K562 (cell line): Measurements from ENCODE around the gene TRIM33. TPM values are rescaled to one million over a fixed set of nuclear protein-coding genes. Genes with fewer than 3 reads are reported as not detected.

Source experiments
- ARID2 ChIP-seq: fragments of 450-650 bp; IDR thresholded peaks from 2 replicates; pipeline ENCODE4 v1.6.1; 2017; ENCODE audit warnings: antibody characterized with exemption, mild to moderate bottlenecking
- CEBPG ChIP-seq, 3 experiments: fragments of 200-800 bp in 1 of 3; sonication (Bioruptor generic) in 1 of 3; sonication (generic) in 1 of 3; formaldehyde crosslinking in 1 of 3; IDR thresholded peaks in 2 of 3; conservative IDR thresholded peaks in 1 of 3; 2 replicates each; pipeline versions ENCODE4 v1.6.1 to v1.8.0; 2016 to 2022; ENCODE audit warnings: missing compliant biosample characterization in 2 of 3, missing genetic modification characterization in 2 of 3, mild to moderate bottlenecking in 1 of 3, missing genetic modification reagents in 1 of 3
- CHD4 ChIP-seq: fragments of 200-600 bp; sonication (generic); IDR thresholded peaks from 3 replicates; pipeline ENCODE4 v1.6.1; 2012; ENCODE audit warnings: low read depth, mild to moderate bottlenecking, mixed read lengths, low read length, inconsistent platforms; ENCODE audit not compliant: insufficient read depth, insufficient replicate concordance, poor library complexity, severe bottlenecking
- EP300 ChIP-seq: IDR thresholded peaks from 2 replicates; pipeline ENCODE4 v1.6.1; 2012; ENCODE audit warnings: low read length, improper control_type of control experiment
- GABPA ChIP-seq: fragments of 200-800 bp; sonication (Bioruptor generic); conservative IDR thresholded peaks from 2 replicates; pipeline ENCODE4 v1.6.1; 2016; ENCODE audit warnings: low read depth, missing genetic modification characterization, missing compliant biosample characterization
- HCFC1 ChIP-seq: IDR thresholded peaks from 2 replicates; pipeline ENCODE4 v1.6.1; 2012; ENCODE audit warnings: low read depth, low read length, improper control_type of control experiment
- HNRNPLL ChIP-seq: fragments of 200-400 bp; formaldehyde crosslinking; IDR thresholded peaks from 2 replicates; pipeline ENCODE4 v1.6.1; 2017; ENCODE audit warnings: low read length, low read depth, mild to moderate bottlenecking; ENCODE audit not compliant: poor library complexity, severe bottlenecking
- MAFK ChIP-seq: IDR thresholded peaks from 2 replicates; pipeline ENCODE4 v1.6.1; 2011; ENCODE audit warnings: low read length, improper control_type of control experiment
- MTA2 ChIP-seq: fragments of 450-650 bp; IDR thresholded peaks from 2 replicates; pipeline ENCODE4 v1.6.1; 2016; ENCODE audit warnings: low read depth
- POLR2B ChIP-seq: fragments of 450-650 bp; IDR thresholded peaks from 2 replicates; pipeline ENCODE4 v1.6.1; 2018; ENCODE audit warnings: low read depth; ENCODE audit not compliant: partially characterized antibody
- PRPF4 ChIP-seq: fragments of 200-400 bp; formaldehyde crosslinking; IDR thresholded peaks from one replicate; pipeline ENCODE4 v1.6.1; 2017; ENCODE audit warnings: low read length, low read depth, mild to moderate bottlenecking; ENCODE audit not compliant: insufficient read depth, poor library complexity, severe bottlenecking
- RAD51 ChIP-seq: fragments of 450-650 bp; IDR thresholded peaks from 2 replicates; pipeline ENCODE4 v1.7.1; 2016; ENCODE audit warnings: low read depth, mild to moderate bottlenecking, borderline replicate concordance
- RUNX1 ChIP-seq: sonication (generic); IDR thresholded peaks from 2 replicates; pipeline ENCODE4 v1.6.1; 2016; ENCODE audit warnings: antibody characterized with exemption, low read depth
- SMARCC2 ChIP-seq: fragments of 450-650 bp; IDR thresholded peaks from 2 replicates; pipeline ENCODE4 v1.6.1; 2017; ENCODE audit warnings: antibody characterized with exemption, moderate library complexity, mild to moderate bottlenecking, low read depth
- SMC3 ChIP-seq: conservative IDR thresholded peaks from 2 replicates; pipeline ENCODE4 v1.6.1; 2011; ENCODE audit warnings: low read depth, low read length, improper control_type of control experiment; ENCODE audit not compliant: insufficient read depth
- SNRNP70 ChIP-seq: fragments of 200-400 bp; formaldehyde crosslinking; optimal IDR thresholded peaks from 2 replicates; pipeline ENCODE3; 2017; ENCODE audit warnings: low read depth, low read length
- ZBTB26 ChIP-seq: fragments of 450-650 bp; formaldehyde crosslinking; IDR thresholded peaks from 2 replicates; pipeline ENCODE4 v1.4.0; 2022; ENCODE audit warnings: missing genetic modification characterization
- ZNF165 ChIP-seq: fragments of 250-450 bp; sonication (Bioruptor Pico); IDR thresholded peaks from 2 replicates; pipeline ENCODE4 v1.4.0; 2020; ENCODE audit warnings: borderline replicate concordance
- ZNF282 ChIP-seq: sonication (generic); formaldehyde crosslinking; IDR thresholded peaks from 2 replicates; pipeline ENCODE4 v1.8.1; 2023; ENCODE audit warnings: missing genetic modification reagents
- ZNF445 ChIP-seq: fragments of 250-450 bp; sonication (Bioruptor Pico); IDR thresholded peaks from 2 replicates; pipeline ENCODE4 v1.4.0; 2020; ENCODE audit warnings: low read depth, mild to moderate bottlenecking, moderate library complexity
- polyA plus RNA-seq, 8 experiments: library from polyadenylated mRNA; depleted of rRNA in 4 of 8; stranded (reverse) in 5 of 8; unstranded in 3 of 8; fragments of >200 nt; fragmentation: Nextera tagmentation in 2 of 8; fragmentation: Illumina TruSeq in 1 of 8; extraction: Ambion mirVana in 2 of 8; extraction: Trizol in 1 of 8; gene quantifications; 2 replicates each; pipeline versions ENCODE4 v1.2.1 to v1.2.3, GENCODE V29; 2011 to 2014; ENCODE audit warnings: inconsistent platforms in 1 of 8, missing spikeins in 1 of 8
- total RNA-seq, 7 experiments: library from RNA; depleted of rRNA in 6 of 7; stranded (reverse); fragments of >200 nt in 6 of 7; fragmentation: Illumina TruSeq in 2 of 7; extraction: Trizol in 2 of 7; gene quantifications; 2 replicates each; pipeline versions ENCODE4 v1.2.1 to v1.2.3, GENCODE V29; 2011 to 2021; ENCODE audit warnings: low replicate concordance in 1 of 7

The TRIM33 gene
- total and polyA plus RNA-seq, 9 of the 15 experiments (the other 6 are each of a cell fraction or from before 2014, with no cell fraction given) = 9.3 to 58.4 (median 40.2) TPM

- TF ChIP-seq CEBPG (CRISPR knock-in tag; IDR thresholded peaks at IDR 0.05) (no peak), CEBPG (tag; conservative IDR thresholded peaks at IDR 0.05 in 1 of 2, IDR thresholded peaks at IDR 0.05 in 1 of 2) (no peak), HCFC1 (no peak), EP300 (peak; percentile 73; the same call in 1 of the 2 replicates), POLR2B (no peak), ZBTB26 (CRISPR knock-in tag) (no peak), GABPA (tag) (no peak), ZNF445 (CRISPR knock-in tag) (no peak), SNRNP70 (no peak), ZNF282 (CRISPR knock-in tag) (no peak), MTA2 (0 out of 2 replicates have a peak, but pooled peaks have one; percentile 38), CHD4 (no peak), ZNF165 (CRISPR knock-in tag) (no peak), RAD51 (no peak), HNRNPLL (no peak), RUNX1 (no peak), ARID2 (no peak), MAFK (no peak), PRPF4 (no peak), SMC3 (no peak), SMARCC2 (no peak; the same call in 1 of the 2 replicates)
Observed at GRCh38 chr1:114397601-114398000, 113.4 kb downstream of the TRIM33 start (continued).
